ENCODE results near the gene ZNF335. TPM values are rescaled to one million over a fixed set of nuclear protein-coding genes. Genes with fewer than 3 reads are reported as not detected.

ZNF335 gene
- total and polyA plus RNA-seq, 2 of the 13 experiments (the other 11 are each of a cell fraction or from before 2014, with no cell fraction given) = 9.7 to 13.7 TPM

GRCh38 chr20:45905505-45906079 lies 66.4 kb downstream of the ZNF335 start (continued):
- TF ChIP-seq ZNF574 (CRISPR knock-in tag; IDR thresholded peaks at IDR 0.05) = no peak
- no peak for TF ChIP-seq SOX13 (IDR thresholded peaks at IDR 0.05)
- TF ChIP-seq SOX13 (CRISPR knock-in tag; conservative IDR thresholded peaks at IDR 0.05 in 1 of 2, IDR thresholded peaks at IDR 0.05 in 1 of 2) = peak in 1 of 2 experiments; percentile 5; a peak in 1 of 4 replicates
- peak; percentile 52; the same call in 1 of the 2 replicates for TF ChIP-seq ARID3A (IDR thresholded peaks at IDR 0.05; ENCODE audit: low read depth, low read length)
- no peak for TF ChIP-seq MXD3 (CRISPR knock-in tag; IDR thresholded peaks at IDR 0.05)
- TF ChIP-seq MAF1 (CRISPR knock-in tag; IDR thresholded peaks at IDR 0.05; ENCODE audit: borderline replicate concordance) = 0 out of 2 replicates have a peak, but pooled peaks have one; percentile 14
- no peak for TF ChIP-seq FLYWCH1 (CRISPR knock-in tag; IDR thresholded peaks at IDR 0.05)
- no peak for TF ChIP-seq ZSCAN20 (CRISPR knock-in tag; IDR thresholded peaks at IDR 0.05; ENCODE audit: borderline replicate concordance)
- no peak for TF ChIP-seq CENPBD1 (CRISPR knock-in tag; IDR thresholded peaks at IDR 0.05; ENCODE audit: borderline replicate concordance, low read depth)
- TF ChIP-seq ATF4 (CRISPR knock-in tag; IDR thresholded peaks at IDR 0.05) = no peak
- no peak for TF ChIP-seq MXI1 (IDR thresholded peaks at IDR 0.05; ENCODE audit: borderline replicate concordance, low read depth, low read length)
- TF ChIP-seq SETDB1 (CRISPR knock-in tag; IDR thresholded peaks at IDR 0.05; ENCODE audit: borderline replicate concordance) = no peak
- no peak for TF ChIP-seq ZBTB26 (CRISPR knock-in tag; IDR thresholded peaks at IDR 0.05; ENCODE audit: borderline replicate concordance)
- TF ChIP-seq SPEN (CRISPR knock-in tag; IDR thresholded peaks at IDR 0.05; ENCODE audit: low read depth) = no peak
- TF ChIP-seq ZNF354B (CRISPR knock-in tag; IDR thresholded peaks at IDR 0.05) = no peak
- TF ChIP-seq PPARG (CRISPR knock-in tag; conservative IDR thresholded peaks at IDR 0.05) = no peak
- no peak for TF ChIP-seq RCOR2 (CRISPR knock-in tag; IDR thresholded peaks at IDR 0.05)
- no peak for TF ChIP-seq THRA (CRISPR knock-in tag; IDR thresholded peaks at IDR 0.05; ENCODE audit: borderline replicate concordance)
- TF ChIP-seq SNAPC5 (CRISPR knock-in tag; IDR thresholded peaks at IDR 0.05; ENCODE audit: borderline replicate concordance) = no peak
- TF ChIP-seq MEF2D (CRISPR knock-in tag; IDR thresholded peaks at IDR 0.05) = peak; percentile 19; the same call in 1 of the 2 replicates

Data from HepG2 (cell line).